GM12875 (cell line): ENCODE data around the gene INS.
"Not testable (repeated sequence)": the region's sequence is repeated elsewhere in the genome, so short reads cannot be mapped to it uniquely, and the experiment has no call there.

Source experiments
- H3K4me3 ChIP-seq: one replicate; pipeline ENCODE4 v1.5.1; 2011; ENCODE audit warnings: low read depth, low read length, control low read depth
- TF ChIP-seq, protein P1 (sequence below): IDR thresholded peaks from 2 replicates; pipeline ENCODE4 v1.5.1; 2011; ENCODE audit warnings: low read depth, mild to moderate bottlenecking, control low read depth, inconsistent platforms, low read length, moderate library complexity, borderline replicate concordance; ENCODE audit not compliant: insufficient read depth

INS gene

DNA sequence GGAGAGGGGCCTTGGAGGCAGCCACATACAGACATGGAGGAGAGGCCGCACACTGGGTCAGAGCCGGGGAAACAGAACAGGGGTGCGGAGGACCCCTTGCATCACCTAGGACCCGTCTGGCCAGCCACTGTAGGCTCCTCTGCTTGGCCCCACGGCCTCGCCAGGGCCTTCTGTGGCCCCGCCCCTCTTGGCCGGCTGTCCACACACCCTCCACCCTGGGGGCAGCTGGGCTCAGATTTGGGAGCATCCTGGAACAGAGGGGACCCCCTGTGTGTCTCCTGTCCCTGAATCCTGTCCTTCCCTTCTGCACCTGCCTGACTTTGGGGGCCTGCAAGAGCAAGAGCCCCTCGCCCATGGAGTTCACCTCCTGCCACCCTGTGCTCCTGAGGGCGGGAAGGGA is 18.5 kb upstream of the INS start:
- TF ChIP-seq, protein P1, sequence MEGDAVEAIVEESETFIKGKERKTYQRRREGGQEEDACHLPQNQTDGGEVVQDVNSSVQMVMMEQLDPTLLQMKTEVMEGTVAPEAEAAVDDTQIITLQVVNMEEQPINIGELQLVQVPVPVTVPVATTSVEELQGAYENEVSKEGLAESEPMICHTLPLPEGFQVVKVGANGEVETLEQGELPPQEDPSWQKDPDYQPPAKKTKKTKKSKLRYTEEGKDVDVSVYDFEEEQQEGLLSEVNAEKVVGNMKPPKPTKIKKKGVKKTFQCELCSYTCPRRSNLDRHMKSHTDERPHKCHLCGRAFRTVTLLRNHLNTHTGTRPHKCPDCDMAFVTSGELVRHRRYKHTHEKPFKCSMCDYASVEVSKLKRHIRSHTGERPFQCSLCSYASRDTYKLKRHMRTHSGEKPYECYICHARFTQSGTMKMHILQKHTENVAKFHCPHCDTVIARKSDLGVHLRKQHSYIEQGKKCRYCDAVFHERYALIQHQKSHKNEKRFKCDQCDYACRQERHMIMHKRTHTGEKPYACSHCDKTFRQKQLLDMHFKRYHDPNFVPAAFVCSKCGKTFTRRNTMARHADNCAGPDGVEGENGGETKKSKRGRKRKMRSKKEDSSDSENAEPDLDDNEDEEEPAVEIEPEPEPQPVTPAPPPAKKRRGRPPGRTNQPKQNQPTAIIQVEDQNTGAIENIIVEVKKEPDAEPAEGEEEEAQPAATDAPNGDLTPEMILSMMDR, result no peak
- H3K4me3 ChIP-seq, result no peak overlapping the region

DNA sequence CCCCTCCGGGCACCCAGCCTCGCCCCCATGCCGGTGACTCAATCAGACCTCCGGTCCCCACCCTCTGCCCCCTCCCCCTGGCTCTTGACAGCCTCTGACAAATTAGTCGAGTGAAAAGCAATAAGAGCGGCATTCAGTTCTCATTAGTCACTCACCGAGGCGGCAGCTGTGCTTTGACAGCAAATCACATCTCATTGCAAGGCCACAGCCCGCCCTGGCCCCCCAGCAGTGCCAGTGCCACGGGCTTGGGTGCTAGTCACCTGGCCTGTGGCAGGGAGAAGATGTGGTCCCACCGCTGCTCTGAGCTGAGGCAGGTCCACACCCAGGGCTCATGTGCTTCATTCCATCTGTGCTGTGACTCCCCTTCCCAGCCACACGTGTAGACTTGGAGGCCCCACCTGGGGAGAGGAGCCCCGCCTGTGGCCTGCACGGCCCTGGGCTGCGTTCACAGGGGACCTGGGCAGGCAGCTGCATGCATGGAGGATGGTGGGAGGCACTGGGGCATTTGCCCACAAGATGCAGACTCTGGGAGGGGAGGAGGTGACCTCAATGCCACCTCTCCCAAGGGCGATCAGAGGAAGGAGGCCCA is 18.0 kb upstream of the INS start:
- TF ChIP-seq, protein P1, result no peak
- H3K4me3 ChIP-seq, result no peak overlapping the region

DNA sequence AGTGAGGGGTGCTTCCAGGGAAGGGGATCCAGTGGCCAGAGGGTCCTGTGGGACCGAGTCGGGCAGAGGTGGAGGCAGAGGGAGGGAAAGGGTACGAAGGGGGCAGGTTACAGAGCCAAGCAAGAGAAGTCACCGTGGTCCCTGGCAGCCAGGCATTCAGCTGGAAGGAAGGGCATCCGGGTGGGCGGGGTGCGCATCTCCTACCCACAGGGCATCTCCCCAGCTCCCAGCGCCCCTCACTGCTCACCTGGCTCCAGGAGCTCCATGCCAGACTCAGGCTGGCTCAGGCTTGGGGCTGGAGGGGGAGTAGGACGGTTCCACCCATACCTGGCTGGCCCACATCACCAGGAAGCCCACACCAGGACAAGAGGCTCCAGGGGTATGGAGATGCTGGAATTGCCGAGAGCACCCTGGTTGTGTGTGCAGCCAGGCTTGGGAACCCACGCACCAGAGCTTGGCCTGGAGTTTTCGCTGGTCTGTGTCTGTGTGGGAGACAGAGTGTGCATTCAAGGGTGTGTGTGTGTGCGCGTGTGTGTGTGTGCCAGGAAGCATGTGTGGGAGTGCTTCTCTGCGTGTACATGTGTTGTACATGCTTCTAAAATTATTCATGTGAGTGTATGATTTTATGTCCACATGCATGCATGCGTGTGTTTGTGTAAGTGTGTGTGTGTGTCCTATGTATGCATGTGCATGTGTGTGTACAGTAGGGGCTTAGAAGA is 17.2 kb upstream of the INS start:
- not testable (repeated sequence) for H3K4me3 ChIP-seq

DNA sequence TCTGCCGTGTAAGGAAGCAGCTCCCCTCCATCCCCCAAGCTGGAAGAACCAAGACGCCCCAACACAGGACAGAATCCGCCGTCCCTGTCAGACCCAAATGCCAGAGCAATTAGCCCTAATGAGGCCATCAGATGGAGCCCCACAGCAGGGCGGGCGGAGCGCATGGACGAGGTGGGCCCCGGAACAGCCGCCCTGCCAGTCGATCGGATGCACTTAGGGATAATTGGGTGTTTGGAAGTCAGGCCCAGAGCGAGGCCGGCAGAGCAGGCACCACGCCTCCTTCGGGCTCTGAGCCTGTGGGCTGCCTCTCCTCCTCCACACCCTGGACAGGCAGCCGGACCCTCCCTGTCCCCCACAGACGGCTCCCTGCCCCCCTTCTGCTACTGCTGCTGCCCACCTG is 16.1 kb upstream of the INS start:
- TF ChIP-seq, protein P1, result no peak
- no peak overlapping the region for H3K4me3 ChIP-seq

DNA sequence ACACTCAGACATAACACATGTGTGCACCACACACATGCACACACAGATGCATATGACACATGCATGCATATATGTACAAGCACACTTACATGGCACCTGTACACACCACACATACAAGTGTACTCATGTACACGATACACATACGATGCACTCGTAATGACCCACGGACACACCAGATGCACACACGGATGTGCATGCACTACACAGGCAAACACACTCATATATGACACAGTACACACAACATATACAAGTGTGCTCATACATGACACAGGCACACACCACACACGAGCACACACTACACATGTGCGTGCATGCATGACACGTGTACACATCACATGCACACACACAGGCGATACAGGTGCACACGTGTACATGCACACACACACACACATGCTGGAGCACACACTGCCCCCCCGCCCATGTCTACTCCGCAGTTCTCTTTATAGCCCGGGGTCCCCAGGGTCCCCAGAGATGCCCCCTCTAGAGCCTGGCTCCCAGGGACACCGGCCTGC is 15.4 kb upstream of the INS start:
- TF ChIP-seq, protein P1, result no peak
- no peak overlapping the region for H3K4me3 ChIP-seq

DNA sequence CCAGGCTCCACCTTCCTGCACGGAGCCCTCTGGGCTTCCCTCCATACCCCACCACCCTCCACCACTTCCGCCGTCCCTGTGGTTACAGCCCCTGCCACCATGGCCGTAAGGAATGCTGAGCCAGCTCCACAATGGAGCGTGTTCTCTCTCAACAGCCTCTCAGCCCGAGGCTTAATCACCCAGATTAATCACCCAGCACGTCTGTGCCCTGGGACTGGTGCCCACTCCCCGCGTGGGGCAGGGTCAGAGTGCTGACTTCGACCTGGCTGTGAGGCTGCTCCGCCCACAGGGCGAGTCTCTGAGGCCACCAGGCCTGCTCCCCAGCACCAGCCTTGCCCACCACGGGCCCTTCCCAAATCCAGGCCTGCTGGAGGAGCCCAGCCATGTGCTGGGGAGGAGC is 14.7 kb upstream of the INS start:
- TF ChIP-seq, protein P1, result no peak
- no peak overlapping the region for H3K4me3 ChIP-seq

DNA sequence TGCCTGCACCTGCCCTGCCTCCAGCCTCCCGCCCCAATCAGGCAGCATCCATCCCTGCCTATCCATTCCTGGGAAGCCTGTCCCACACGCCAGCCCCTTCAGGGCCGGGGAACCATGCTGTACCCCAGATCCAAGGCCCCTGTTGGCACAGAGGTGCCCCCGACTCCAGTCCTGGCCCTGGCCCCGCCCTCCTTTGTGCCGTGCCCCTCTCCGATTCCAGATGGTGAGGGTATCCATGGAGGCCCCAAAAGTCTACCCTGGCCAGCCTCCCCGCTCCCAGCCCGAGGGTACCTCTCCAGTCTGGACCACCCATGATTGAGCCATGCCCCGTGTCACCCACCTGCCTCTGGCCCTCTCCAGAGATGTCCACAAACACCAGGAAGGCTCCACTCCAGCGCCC is 13.4 kb upstream of the INS start:
- H3K4me3 ChIP-seq, result no peak overlapping the region
- TF ChIP-seq, protein P1, result no peak

DNA sequence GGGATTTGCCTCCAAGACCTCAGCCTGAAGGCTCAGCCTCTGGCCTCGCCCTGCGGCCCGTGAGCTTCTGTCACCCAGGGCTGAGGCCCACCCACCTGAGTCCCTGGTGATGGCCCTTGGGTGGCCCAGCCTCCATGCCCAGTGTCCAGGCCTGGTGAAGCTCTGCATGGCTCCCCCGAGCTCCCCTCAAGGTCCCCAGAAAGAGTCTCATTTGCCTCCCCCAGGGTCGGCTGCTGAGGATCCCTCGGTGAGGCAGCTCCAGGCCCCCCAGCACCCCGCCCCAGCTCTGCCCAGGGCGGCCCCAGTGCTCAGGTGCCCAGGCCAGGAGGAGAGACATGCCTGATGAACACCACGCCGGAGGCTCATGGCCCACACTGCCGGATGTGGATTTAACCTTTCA is 12.8 kb upstream of the INS start:
- TF ChIP-seq, protein P1, result no peak
- no peak overlapping the region for H3K4me3 ChIP-seq
